ENCODE measurements around the gene PLAGL1. TPM values are rescaled to one million over a fixed set of nuclear protein-coding genes. Genes with fewer than 3 reads are reported as not detected.

The PLAGL1 gene
- polyA plus RNA-seq, 3 donors, result 11.6 to 60.7 (median 16.7) TPM

DNA sequence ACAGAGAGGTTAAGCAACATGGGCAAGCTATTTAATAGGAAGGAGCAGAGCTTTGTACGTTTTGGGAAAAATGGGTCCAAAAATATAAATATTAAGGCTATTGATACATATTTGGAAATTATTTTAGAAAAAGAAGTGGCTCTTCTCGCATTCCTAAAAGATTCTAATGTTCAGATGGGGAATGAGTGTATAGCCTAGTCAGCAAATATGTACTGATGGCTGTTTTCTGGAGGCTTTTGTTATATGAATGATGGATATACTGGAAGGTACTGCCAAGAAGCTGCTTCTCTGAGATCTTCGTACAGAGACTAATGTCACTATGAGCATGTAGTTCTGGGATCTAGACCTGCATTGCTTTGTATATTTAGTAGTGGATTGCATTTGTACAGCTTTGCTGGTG is 71.7 kb downstream of the PLAGL1 start:
- H3K9ac ChIP-seq (ENCODE audit: insufficient read depth, low read length, poor library complexity, severe bottlenecking), result no peak overlapping the region
- no peak for DNase-seq
- peaks cover 9 to 19% (median 15%) of the 10 kb centered on the region in 7 donors for H3K9me3 Mint-ChIP-seq
- H4K20me1 ChIP-seq (ENCODE audit: insufficient read depth, low read length), result no peaks in the 10 kb centered on the region
- no peak overlapping the region for H3K4me2 ChIP-seq (replicated peaks; ENCODE audit: extremely low read depth, low read length, poor library complexity, severe bottlenecking)
- H3K27ac ChIP-seq (ENCODE audit: low read depth in 1 of 2, low read length in 2 of 2), result no peak overlapping the region
- peaks cover 0 to 2% (median 0%) of the 10 kb centered on the region in 3 donors for H3K27me3 Mint-ChIP-seq (ENCODE audit: low read depth in 3 of 3)
- WGBS (ENCODE audit: insufficient coverage), result 100% methylated on average over 1 of the region's 3 CpGs
- intact Hi-C loops (cut with micrococcal nuclease), result loop anchor here in 1 of 2 donors (5.0 kb wide), 1 partner anchor 359 kb away; no protein-coding TSS in a partner anchor
- H3K27ac Mint-ChIP-seq, result no peak overlapping the region
- TF ChIP-seq, protein P1, sequence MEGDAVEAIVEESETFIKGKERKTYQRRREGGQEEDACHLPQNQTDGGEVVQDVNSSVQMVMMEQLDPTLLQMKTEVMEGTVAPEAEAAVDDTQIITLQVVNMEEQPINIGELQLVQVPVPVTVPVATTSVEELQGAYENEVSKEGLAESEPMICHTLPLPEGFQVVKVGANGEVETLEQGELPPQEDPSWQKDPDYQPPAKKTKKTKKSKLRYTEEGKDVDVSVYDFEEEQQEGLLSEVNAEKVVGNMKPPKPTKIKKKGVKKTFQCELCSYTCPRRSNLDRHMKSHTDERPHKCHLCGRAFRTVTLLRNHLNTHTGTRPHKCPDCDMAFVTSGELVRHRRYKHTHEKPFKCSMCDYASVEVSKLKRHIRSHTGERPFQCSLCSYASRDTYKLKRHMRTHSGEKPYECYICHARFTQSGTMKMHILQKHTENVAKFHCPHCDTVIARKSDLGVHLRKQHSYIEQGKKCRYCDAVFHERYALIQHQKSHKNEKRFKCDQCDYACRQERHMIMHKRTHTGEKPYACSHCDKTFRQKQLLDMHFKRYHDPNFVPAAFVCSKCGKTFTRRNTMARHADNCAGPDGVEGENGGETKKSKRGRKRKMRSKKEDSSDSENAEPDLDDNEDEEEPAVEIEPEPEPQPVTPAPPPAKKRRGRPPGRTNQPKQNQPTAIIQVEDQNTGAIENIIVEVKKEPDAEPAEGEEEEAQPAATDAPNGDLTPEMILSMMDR (IDR thresholded peaks at IDR 0.05), result no peak
- H2AFZ ChIP-seq (ENCODE audit: insufficient read depth, low read depth, low read length, poor library complexity, severe bottlenecking), result no peak overlapping the region
- H3K4me1 Mint-ChIP-seq, result peaks cover 32% of the 10 kb centered on the region
- no peak overlapping the region for H3K4me3 Mint-ChIP-seq
- H3K36me3 ChIP-seq (replicated peaks in 1 of 2; ENCODE audit: control insufficient read depth in 1 of 2, insufficient read depth in 2 of 2, low read length in 2 of 2), result no peaks in the 10 kb centered on the region
- peaks cover 2 to 4% of the 10 kb centered on the region in 2 donors for H3K36me3 Mint-ChIP-seq
- H3K4me3 ChIP-seq (replicated peaks in 1 of 3; ENCODE audit: low read depth in 2 of 3, low read length in 3 of 3), result no peak overlapping the region
- no peaks in the 10 kb centered on the region for H3K27me3 ChIP-seq (ENCODE audit: control insufficient read depth in 2 of 2, insufficient read depth in 2 of 2, low read length in 2 of 2)
- no peaks in the 10 kb centered on the region for H3K79me2 ChIP-seq (ENCODE audit: insufficient read depth, low read length)
- peaks cover 2 to 4% of the 10 kb centered on the region in 2 donors for H3K9me3 ChIP-seq (replicated peaks in 1 of 2; ENCODE audit: control insufficient read depth in 1 of 2, insufficient read depth in 1 of 2, low read length in 2 of 2)
- H3K4me1 ChIP-seq (ENCODE audit: control insufficient read depth in 1 of 2, insufficient read depth in 2 of 2, low read length in 2 of 2), result peaks cover 29 to 30% of the 10 kb centered on the region in 2 donors

DNA sequence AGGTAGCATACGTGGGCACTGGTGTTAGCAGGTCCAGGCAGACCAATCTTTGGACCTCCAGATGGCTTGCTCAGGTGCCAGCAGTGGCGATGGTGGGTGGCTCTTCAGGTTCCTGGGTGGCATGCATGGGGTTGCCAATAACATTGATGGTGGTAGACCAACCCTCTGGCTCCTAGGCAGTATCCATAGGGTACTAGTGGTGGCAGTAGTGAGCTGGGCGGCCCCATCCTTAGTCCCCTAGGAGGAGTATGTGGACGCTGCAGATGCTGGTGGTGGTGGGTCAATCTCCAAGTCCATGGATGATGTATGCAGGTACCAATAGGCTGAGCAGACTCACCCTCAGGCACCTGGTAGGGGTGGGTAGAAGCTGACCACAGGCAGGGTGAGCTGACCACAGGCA is 73.2 kb downstream of the PLAGL1 start:
- Histone ChIP-seq H3K9me3 (replicated peaks in 1 of 2; ENCODE audit: control insufficient read depth in 1 of 2, insufficient read depth in 1 of 2, low read length in 2 of 2) (peaks cover 4 to 6% of the 10 kb centered on the region in 2 donors), H3K27ac (ENCODE audit: low read depth in 1 of 2, low read length in 2 of 2) (no peak overlapping the region), H3K4me2 (replicated peaks; ENCODE audit: extremely low read depth, low read length, poor library complexity, severe bottlenecking) (no peak overlapping the region), H3K79me2 (ENCODE audit: insufficient read depth, low read length) (no peaks in the 10 kb centered on the region), H2AFZ (ENCODE audit: insufficient read depth, low read depth, low read length, poor library complexity, severe bottlenecking) (no peak overlapping the region), H3K4me3 (replicated peaks in 1 of 3; ENCODE audit: low read depth in 2 of 3, low read length in 3 of 3) (no peak overlapping the region), H3K4me1 (ENCODE audit: control insufficient read depth in 1 of 2, insufficient read depth in 2 of 2, low read length in 2 of 2) (peaks cover 28 to 29% of the 10 kb centered on the region in 2 donors), H4K20me1 (ENCODE audit: insufficient read depth, low read length) (no peaks in the 10 kb centered on the region), H3K27me3 (ENCODE audit: control insufficient read depth in 2 of 2, insufficient read depth in 2 of 2, low read length in 2 of 2) (no peaks in the 10 kb centered on the region), H3K9ac (ENCODE audit: insufficient read depth, low read length, poor library complexity, severe bottlenecking) (no peak overlapping the region), H3K36me3 (replicated peaks in 1 of 2; ENCODE audit: control insufficient read depth in 1 of 2, insufficient read depth in 2 of 2, low read length in 2 of 2) (no peaks in the 10 kb centered on the region)
- TF ChIP-seq, protein P1 (IDR thresholded peaks at IDR 0.05), result no peak
- WGBS (ENCODE audit: insufficient coverage), result 93% methylated on average over 4 of the region's 4 CpGs
- Mint-ChIP-seq H3K4me3 (no peak overlapping the region), H3K36me3 (peaks cover 0 to 2% of the 10 kb centered on the region in 2 donors), H3K27me3 (ENCODE audit: low read depth in 3 of 3) (peaks cover 0 to 2% (median 0%) of the 10 kb centered on the region in 3 donors), H3K4me1 (peaks cover 29% of the 10 kb centered on the region), H3K27ac (no peak overlapping the region), H3K9me3 (peaks cover 15 to 31% (median 22%) of the 10 kb centered on the region in 7 donors)
- no peak for DNase-seq
- intact Hi-C loops (cut with micrococcal nuclease), result loop anchor here in 1 of 2 donors (5.0 kb wide), 1 partner anchor 358 kb away; no protein-coding TSS in a partner anchor

Data from CD14-positive monocyte (primary cell).